ENCODE results near the gene CLDN22.

DNA sequence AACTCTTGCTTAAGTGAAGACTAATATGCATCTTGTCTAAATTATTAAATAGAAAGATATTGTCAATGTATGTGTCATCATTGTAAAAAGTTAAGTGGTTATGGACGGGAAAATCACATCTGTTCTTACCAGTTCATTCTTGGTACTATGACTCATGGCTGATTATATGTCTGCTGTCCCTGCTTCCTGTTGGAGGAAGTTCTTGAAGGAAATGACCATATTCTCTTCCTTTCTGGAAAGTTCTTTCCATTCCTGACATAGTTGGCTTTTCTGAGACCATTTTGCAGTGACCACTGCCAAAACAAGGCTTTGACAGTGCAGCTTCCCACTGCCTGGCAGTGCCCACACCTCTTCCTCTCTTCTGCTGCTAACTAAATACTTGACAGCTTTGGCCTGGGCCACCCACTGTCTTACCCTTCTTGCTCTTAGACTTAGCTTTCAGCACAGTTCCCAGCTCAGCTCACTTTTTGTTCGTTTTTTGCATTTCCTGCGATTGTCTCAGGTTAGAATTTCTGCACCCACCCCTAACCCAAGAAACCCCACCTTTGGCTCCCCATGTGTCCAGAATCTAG, 15.4 kb upstream of the CLDN22 start:
- TF ChIP-seq, protein P1, sequence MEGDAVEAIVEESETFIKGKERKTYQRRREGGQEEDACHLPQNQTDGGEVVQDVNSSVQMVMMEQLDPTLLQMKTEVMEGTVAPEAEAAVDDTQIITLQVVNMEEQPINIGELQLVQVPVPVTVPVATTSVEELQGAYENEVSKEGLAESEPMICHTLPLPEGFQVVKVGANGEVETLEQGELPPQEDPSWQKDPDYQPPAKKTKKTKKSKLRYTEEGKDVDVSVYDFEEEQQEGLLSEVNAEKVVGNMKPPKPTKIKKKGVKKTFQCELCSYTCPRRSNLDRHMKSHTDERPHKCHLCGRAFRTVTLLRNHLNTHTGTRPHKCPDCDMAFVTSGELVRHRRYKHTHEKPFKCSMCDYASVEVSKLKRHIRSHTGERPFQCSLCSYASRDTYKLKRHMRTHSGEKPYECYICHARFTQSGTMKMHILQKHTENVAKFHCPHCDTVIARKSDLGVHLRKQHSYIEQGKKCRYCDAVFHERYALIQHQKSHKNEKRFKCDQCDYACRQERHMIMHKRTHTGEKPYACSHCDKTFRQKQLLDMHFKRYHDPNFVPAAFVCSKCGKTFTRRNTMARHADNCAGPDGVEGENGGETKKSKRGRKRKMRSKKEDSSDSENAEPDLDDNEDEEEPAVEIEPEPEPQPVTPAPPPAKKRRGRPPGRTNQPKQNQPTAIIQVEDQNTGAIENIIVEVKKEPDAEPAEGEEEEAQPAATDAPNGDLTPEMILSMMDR (IDR thresholded peaks at IDR 0.05; ENCODE audit: poor library complexity) = no peak
- no peak for TF ChIP-seq EZH2phosphoT487 (IDR thresholded peaks at IDR 0.05; ENCODE audit: low read depth, severe bottlenecking, unreplicated experiment)

Data from hepatocyte (in vitro differentiated cells).